Measurements from ENCODE around the gene UNCX.

The UNCX gene

DNA sequence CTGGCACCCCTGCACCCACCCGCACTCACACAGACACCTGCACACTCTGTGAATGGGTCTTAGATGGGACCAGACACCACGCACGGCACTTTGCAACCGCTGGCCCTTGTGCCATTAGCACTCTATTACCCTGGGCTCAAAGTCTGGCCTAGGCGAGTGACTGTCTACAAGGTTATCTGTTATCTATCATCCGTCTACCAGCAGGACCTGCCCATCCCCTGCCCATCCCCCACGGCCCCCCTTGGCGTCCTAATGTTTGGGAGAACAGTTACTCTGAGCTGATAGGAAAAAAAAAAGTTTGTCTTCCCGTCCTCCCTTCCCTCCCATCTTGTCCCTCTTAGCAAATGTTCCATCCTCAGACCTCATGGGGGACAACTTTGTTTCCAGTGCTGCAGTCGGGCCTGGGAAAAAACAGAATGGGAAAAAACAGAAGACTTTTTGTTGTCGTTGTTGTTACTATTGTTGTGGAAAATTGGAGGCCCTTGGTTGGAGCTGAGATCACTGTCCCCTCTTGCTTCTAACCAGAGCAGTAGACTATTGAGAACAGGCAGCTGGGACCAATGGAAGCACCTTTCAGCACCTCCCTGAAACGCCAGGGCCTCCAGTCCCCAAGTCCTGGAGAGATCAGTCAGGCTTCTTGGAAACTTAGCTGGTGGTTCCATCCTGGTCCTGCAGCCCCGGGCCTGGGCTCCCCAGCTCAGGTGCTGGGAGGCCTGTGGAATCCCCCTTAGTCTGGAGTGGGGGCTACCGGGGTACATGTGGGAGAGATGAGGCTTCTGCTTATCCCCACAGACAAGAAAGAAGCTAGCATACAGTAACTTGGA is 12.2 kb downstream of the UNCX start:
- no peak for DNase-seq

DNA sequence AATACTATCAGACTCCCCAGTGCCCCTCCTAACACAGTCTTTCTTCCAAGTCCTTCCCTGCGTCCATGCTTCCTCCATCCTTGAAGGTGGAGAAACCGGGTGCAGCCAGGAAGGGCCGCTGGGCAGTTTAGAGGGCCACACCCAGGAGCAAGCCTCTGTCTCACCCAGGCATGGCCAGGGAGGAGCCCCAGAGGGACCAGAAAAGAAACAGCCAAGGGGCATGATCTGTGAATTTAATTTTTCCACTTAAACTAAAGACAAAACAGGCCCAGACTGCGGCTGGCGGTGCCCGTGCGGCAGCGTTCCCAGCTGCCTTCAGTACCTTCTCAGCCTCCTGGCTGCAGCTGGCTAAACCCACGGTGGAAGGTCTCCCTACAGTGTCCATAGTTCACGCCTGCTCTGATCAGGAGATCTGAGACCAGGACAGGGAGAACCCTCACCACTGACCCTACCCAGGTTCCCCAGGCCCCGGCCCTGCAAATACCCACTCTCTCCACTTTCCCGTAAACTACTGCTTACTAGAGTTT is 12.9 kb downstream of the UNCX start:
- DNase-seq, result no peak

DNA sequence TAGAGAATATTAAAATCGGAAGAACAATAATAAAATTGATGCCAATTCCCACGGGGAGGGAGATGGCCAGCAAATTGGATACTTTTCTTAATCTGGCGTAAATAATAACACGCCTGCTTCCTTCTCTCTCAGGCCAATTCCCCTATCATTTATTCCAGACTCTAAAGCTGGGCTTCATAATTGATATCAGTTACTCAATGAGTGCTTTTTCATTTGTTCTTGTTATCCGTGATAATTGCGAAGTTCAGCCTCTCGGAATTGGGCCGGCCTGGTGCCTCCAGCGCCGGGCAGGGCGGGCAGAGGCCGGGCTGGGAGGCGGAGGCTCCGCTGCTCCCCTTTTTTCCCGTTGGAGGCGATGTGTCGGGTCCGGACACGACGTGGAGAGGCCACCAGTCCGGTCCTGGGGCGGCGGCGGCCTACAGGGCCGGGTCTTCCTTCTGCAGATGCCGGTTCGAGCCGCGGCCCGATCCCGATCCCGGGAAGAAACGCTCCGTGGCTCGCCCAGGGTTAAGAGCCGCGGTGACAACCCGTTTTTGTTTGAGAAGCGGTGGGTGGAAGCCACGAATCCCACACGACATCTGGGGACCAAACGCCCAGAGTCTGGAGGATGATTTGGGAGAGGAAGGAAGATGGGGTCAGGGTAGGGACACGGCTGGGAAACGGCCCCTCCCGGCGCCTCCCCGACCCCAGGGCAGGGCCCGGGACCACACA is 13.6 kb downstream of the UNCX start:
- no peak for DNase-seq

DNA sequence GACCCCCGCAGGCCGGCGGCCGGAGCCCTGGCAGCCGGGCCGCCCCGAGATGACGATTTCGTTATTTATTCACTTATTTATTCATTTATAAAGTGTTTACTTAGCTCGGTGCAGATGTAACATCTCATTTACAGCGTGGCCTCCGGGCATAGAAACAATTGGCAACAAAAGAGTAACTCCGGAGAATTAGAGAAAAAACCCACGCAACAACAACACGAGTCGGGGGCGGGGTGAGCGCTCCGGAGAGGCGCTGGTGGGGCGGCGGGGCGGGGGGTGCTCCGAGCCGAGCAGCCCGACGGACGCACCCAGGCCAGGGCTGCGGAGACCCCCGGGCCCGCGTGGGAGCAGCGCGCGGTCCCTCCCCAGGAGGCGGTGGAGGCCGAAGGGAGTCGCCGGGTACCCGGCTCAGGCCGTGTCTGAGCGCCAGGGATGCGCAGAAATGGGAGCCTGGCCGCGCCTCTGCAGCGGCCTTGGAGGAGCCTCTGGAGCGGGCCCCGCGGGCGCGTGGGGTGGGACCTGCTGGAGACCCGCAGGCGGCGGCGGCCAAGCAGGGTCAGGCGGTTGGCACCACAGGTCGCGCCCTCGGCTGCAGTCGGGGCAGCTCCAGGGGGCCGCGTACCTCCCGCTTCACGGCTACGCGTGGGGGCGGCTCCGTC is 14.3 kb downstream of the UNCX start:
- no peak for DNase-seq

DNA sequence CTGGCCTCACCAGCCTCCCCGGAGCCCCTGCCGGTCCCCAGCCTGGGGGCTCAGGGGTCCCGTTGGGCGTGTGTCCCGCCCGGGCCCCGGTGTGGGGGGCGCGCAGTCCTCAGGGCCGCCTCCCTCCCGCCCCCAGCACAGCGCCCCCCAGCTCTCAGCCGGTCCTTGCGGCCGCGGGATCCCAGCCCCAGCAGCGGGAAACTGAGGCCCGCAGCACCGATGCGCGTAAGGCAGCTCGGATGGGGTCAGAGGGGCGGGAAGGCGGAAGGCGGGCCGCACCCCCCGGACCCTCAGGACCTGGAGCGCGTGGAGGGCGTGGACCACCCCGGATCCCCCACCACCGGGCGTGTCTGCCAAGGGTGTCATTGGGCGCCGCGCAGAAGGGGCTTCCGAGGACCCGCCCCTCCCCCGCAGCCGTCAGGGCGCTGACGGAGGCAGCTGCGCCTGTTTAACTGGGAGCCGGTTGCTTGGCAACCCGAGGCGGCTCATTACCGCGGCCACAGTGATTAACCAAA is 14.9 kb downstream of the UNCX start:
- DNase-seq, result peak; percentile 20

DNA sequence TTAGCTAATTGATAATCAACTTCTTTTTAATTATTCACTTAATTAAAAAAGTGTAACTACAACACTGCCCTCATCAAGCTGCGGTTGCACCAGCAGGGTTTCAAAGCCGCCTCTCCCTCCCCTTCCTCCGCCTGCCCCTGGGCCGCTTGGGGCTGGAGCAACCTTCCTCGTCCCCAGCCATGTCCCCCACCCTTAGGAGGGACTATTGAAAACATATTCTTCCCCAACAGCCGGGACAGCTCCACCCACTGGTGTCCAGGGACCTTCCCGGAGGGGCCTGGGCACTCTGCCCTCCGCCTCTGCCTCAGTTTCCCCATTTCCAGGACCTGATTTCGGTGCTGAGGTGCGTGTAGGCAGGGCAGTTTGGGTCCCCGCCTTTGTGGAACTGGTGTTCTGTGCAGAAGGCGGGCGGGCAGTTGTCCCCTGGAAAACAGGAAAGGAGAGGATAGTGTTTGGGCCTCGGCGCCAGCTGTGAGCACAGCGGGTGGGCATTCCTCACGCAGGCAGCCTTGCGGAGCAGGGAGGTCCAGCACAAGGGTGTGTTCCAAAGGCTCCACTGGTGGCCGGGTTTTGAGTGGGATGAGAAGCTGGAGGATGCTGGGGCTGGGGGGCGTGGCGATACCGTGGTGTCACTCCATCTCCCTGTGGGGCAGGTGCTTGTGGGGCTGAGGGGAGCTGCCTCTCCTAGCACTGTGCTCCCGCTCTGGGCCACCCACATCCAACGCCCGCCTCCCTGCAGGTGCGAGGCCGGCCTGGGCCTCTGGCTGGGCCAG is 15.7 kb downstream of the UNCX start:
- DNase-seq, result no peak

DNA sequence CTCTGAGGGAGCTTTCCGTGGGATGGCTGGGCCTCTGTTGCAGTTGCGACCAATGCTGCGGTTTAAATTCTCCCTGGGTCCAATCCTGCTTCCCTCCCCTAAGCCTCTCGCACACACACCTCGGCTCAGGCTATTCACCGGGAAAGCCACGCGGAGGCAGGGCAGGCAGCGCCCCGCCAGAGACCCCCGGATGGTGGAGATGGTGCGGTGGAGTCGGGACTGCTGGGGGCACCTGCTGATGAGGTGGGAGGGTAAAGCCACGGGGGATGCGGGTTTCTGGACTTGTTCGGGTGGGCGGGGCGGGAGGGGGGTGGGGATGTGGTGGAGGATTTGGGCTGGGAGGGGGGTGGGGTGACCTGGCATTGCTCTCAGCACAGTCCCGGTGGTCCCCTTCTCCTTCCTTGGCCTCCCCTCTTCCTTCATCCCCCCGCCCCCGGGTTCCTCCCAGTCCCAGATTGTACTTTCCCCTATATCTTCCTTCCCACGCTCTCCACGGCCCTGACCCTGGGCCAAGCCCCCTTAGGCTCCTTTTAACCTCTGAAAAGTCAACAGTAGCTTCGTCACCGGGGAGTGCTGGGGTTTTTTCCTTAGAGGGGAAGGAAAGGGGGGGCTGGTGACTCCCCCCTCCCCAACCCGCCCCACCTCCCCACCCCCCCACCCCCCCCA is 16.4 kb downstream of the UNCX start:
- DNase-seq, result no peak

DNA sequence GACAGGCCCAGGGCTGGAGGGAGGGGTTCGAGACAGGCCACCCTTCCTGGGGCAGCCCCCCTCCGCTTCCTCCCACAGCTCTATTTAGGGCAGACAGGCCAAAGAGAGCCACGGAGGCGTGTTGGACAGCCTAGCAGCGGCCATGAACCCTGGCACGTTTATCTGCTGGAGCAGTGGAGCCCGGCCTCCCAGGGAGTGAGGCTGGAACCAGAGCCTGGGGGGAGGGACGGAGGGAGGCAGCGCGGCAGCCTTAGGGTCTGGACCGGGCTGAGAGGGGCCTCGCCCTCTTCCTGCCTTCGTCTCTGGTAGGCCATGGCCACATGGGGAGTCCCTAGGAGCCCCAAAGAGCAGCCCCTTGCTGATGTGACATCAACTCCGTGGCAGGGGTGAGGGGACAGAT is 17.1 kb downstream of the UNCX start:
- DNase-seq, result no peak

DNA sequence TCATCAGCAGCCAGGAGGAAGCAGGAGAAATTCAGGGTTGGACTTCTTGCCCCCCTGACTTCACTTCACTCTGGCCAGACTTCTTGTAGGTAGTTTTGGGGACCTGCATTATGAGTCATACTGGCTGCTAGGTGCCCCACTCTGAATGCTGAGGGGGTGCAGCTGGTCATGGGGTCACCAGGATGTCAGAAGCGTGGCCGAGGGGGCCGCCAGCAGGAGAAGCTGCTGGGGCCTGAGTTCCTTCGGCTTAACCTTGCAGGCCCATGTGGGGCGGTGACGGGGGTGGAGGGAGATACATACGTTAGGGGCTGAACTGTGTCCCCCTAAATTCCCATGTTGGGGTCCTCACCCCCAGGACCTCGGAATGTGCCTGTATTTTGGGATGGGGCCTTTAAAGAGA is 18.2 kb downstream of the UNCX start:
- no peak for DNase-seq

DNA sequence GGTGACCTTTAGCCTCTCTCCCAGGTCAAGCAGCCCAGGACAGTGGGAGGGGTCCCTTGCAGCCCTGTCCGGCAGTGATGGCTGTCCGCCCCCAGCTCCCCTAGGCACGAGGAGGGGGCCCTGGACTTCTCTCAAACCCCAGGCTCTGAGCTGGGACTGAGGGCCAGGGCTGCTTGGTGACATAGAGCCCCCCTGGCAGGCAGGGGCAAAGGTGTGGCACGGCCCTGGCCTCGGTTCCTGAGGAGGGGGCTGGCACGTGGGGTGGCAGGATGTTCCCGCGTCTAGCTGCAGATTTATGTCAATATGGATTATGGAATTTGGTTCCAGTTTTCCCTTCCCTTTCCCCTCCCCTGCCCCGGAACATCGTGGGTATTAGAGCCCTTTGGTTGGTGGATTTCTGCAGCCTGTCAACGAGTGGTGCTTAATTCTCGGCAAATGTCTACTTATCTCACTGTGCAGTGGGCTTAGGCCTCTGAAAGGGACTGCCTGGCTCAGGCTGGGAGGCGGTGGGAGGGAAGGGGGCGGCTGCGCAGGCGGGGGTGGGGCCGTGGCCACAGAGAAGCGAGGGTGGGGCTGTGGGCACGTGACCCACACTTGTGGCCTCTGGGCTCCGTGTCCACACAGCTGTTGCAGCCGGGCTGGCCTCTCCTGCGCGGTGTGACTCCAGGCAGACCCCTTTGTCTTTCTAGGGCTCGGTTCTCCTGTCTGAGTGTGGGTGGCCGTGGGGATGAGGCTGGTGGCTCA is 19.3 kb downstream of the UNCX start:
- no peak for DNase-seq

DNA sequence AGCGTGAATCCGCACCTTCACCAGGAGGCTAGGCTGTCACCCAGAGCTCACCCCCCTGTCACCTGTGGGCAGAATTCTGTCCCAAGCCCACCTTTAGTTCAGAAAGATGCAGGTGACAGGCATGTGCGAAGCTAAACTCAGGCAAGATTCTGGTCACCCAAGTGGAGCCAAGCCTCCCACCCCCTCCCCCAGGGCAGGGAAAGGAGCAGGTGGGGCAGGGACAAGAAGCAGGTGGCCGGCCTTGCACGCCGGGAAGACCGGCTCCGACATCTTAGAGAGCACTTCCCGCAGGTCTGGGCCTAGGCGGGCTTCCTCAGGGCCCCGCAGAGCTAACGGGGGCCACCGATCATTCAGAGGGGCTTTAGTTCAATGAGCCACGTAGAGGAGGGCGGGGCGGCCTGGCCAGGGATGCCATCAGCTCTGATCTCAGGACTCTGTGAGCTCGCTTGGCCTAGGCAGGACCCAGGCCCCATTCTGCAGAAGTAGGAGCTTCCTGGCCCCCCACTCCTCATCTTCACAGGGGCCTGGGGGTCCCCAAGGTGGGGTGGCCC is 19.9 kb downstream of the UNCX start:
- no peak for DNase-seq

DNA sequence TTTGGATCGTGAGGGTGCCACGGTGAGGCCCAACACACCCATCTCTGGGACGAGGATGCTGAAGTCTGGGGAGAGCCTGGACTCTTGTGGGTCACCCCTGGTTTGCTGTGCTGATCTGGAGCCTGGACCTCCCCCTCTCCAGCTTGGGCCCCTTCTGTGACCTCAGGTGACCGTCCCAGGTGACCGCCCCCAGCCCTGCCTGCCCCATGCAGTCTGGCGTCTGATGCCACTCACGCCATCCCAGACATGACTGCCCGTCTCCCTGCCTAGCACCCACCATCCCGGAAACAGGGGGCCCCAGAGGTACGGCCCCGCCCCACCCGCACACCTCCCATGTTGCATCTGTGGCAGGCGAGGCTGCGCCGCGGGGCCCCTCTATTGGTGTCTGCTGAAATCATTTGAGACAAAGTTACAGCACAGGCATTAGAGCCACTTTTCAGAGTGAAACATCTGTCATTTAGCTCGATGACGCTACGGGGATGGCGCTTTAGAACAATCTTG is 21.1 kb downstream of the UNCX start:
- no peak for DNase-seq

DNA sequence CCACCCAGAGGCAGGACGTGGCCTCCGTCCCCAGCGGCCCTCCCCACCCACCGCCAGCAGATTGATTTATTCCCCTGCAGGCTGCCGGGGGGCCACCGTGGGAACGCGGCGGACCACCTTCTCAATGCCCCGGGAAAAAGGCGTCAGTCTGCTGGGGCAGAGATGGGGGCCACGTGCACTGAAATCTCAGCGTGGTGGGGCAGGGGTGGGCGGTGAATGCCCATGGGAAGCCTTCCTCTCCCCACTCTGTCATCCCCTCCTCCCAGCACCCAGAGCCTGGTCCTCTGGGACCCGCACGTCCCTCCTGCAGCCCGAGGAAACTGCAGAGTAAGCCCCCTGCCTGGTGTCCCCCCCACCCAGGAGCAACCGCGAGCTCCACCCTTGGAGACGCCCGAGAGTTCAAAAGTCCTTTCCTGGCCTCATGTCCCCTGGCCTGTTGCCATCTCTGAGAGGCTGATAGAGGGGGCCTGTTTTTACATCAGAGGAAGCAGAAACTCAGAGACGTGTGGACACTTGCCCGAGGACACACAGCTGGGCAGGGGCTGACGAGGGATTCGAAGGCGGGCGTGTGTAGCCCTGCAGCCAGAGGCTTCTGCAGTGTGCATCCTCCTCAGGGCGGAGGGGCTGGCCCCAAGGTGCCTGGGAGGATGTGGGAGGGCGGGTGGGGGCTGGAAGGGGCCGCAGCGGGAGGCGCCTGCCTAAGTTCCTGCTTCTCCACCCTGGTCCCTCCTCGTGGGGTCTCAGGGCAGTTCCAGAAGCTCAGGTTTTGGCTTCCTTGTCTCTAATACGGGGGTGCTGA is 21.8 kb downstream of the UNCX start:
- no peak for DNase-seq

DNA sequence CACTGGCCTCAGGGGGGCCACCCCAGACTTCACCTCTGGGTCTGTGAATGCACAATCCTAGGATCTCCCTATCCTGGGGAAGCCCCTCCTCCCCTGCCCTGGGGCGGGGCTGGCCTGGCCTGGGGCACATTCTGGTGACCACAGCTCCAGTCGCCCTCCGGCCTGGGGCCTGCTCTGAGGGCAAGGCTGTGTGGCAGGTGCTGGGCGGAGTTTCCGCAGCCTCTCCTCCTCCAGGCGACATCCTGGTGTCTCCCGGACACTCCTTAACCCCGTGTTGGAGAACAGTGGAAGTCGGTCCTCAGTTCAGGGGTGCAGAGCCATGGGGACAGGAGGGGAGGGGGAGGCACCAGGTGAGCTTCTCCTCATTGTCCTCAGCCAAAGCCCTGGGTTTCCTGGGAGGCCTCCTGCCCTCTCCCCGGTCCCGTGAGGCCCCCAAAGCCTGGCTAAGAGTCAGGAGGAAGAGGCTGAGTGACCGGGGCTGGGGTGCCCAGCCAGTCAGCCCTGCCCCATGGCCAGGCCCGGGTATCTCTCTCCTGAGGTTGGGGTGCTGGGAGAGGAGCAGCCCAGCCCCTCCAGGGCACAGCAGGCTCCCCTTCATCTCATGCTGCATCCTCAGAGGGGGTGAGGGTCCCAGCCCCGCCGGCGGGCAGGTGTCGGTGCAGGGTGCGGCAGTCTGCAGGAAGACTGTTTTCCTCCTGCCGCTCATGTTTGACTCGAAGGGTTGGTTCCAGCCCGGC is 22.6 kb downstream of the UNCX start:
- DNase-seq, result no peak

DNA sequence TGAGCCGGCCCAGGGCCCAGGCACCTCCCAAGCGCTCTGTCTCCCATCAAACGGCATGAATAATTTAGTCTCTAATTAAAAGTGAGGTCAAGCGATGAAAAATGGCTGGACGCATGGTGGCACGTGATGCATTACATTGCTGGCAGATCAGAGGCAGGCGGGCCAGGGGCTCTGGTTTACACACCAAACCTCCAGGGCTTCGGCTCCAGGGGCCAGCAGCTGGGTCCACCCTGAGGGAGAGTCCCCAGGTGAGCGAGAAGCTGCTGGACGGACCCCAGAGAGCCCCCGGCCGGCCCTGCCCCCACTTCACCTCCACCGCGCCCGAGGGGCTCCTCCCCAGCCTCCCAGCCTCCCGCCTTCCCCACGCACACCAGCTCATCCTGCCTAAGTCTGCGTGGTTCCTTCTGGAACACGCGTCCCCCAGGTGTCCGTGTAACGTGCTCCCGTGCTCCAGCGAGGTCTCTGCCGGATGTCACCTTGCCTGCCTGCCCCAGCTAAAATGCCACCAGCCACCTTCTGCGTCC is 23.2 kb downstream of the UNCX start:
- DNase-seq, result no peak

DNA sequence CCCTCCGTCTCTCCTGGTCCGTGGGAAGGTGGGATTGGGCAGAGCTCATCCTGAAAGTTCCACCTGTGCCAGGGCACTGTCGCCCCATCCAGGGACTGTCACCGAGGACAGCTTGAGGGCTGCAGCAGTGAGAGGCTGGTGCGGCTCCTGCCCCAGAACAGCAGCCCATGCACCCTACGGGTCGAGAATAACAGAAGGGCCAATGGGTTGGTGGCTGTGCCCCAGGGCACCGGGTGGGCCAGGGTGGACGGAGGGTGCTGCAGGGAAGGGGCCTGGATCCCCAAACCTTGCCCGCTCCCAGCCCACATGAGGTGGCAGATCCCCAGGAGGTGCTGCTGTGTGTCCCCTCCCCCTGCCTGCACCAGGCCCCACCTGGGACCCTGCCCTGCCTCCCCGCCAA is 23.9 kb downstream of the UNCX start:
- DNase-seq, result no peak

DNA sequence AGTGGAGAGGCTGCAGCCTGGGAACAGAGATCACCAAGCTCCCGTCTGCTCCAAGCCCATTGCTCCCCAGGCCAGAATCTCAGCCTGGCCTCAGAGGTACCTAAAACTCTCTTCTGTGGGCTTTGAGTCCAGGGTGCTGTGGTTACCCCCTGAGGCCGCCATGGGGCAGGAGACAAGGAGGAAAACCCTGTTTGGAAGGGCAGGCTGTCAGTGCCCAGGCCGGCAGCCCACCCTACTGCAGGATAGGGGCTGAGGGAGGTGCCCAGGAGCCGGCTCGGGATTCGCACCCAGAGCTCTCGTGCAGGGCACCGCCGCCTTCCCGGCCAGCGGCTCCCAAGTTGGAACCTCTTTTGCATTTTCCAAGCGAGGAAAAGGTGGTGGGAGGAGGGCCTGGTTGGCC is 24.5 kb downstream of the UNCX start:
- no peak for DNase-seq

DNA sequence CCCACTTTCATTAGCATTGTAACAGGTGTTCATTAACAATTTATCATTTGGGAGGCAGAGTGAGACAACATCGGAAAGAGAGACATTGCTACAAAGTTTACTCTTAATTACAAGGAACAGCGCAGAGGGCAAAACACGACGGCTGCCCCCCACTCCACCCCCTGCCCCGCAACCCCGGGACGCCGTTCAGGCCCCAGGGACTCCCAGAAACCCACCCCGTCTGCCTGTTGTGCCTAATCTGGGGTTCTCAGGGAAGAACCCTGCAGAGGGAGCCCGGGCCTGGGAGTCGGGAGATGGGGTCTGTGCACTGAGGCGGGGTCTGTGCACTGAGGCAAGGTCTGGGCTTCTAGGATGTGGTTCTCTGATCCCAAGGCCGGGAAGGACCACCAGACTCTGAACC is 25.2 kb downstream of the UNCX start:
- no peak for DNase-seq
